Loucy (cell line): Measurements from ENCODE around the gene KCND1.

Experiments
- H2AFZ ChIP-seq: fragments of 200-600 bp; sonication (generic); 2 replicates; pipeline ENCODE4 v1.6.0; 2016; ENCODE audit warnings: antibody characterized with exemption, mild to moderate bottlenecking, low read length, moderate library complexity
- H3F3A ChIP-seq: fragments of 200-600 bp; 2 replicates; pipeline ENCODE4 v1.6.0; 2016; ENCODE audit warnings: antibody characterized with exemption, low read depth, mild to moderate bottlenecking
- H3K27me3 ChIP-seq: fragments of 200-600 bp; sonication (generic); 2 replicates; pipeline ENCODE4 v1.6.1; 2014; ENCODE audit warnings: low read length, mild to moderate bottlenecking; ENCODE audit not compliant: insufficient read depth, poor library complexity, severe bottlenecking
- H3K36me3 ChIP-seq: fragments of 200-600 bp; sonication (generic); 2 replicates; pipeline ENCODE4 v1.6.1; 2016; ENCODE audit warnings: low read length; ENCODE audit not compliant: insufficient read depth
- H3K4me1 ChIP-seq: fragments of 200-600 bp; sonication (generic); 2 replicates; pipeline ENCODE4 v1.5.1; 2014; ENCODE audit warnings: low read length, mild to moderate bottlenecking; ENCODE audit not compliant: insufficient read depth, poor library complexity, severe bottlenecking
- H3K4me2 ChIP-seq: fragments of 200-600 bp; sonication (generic); 2 replicates; pipeline ENCODE4 v1.6.0; 2014; ENCODE audit warnings: antibody characterized with exemption, low read length, low read depth, mild to moderate bottlenecking; ENCODE audit not compliant: poor library complexity, severe bottlenecking
- H3K4me3 ChIP-seq: fragments of 200-600 bp; sonication (generic); 2 replicates; pipeline ENCODE4 v1.5.1; 2014; ENCODE audit warnings: low read length, mild to moderate bottlenecking, mixed read lengths; ENCODE audit not compliant: poor library complexity, severe bottlenecking
- H3K79me2 ChIP-seq: fragments of 200-600 bp; sonication (generic); 2 replicates; pipeline ENCODE4 v1.6.1; 2014; ENCODE audit warnings: low read length; ENCODE audit not compliant: insufficient read depth
- H3K9ac ChIP-seq: fragments of 200-600 bp; sonication (generic); 2 replicates; pipeline ENCODE4 v1.6.0; 2014; ENCODE audit warnings: mild to moderate bottlenecking, low read depth, low read length, moderate library complexity; ENCODE audit not compliant: poor library complexity, severe bottlenecking
- H3K9me2 ChIP-seq: fragments of 200-600 bp; sonication (generic); replicated peaks from 2 replicates; pipeline ENCODE4 v1.6.1; 2016; ENCODE audit warnings: low read depth, low read length, mixed read lengths
- H3K9me3 ChIP-seq: fragments of 200-600 bp; sonication (generic); 2 replicates; pipeline ENCODE4 v1.6.1; 2014; ENCODE audit warnings: mild to moderate bottlenecking, antibody characterized with exemption, low read length, low read depth; ENCODE audit not compliant: insufficient read depth
- H4K20me1 ChIP-seq: fragments of 200-600 bp; sonication (generic); 2 replicates; pipeline ENCODE4 v1.6.0; 2014; ENCODE audit warnings: antibody characterized with exemption, low read length, mild to moderate bottlenecking; ENCODE audit not compliant: insufficient read depth, poor library complexity, severe bottlenecking
- EZH2phosphoT487 ChIP-seq: fragments of 200-600 bp; IDR thresholded peaks from 2 replicates; pipeline ENCODE4 v1.6.1; 2018; ENCODE audit warnings: antibody characterized with exemption, mild to moderate bottlenecking, moderate library complexity, borderline replicate concordance
- TF ChIP-seq, protein P1 (sequence below): fragments of 200-600 bp; sonication (generic); conservative IDR thresholded peaks from 2 replicates; pipeline ENCODE4 v1.5.1; 2014; ENCODE audit warnings: mild to moderate bottlenecking, antibody characterized with exemption, low read length

The KCND1 gene

DNA sequence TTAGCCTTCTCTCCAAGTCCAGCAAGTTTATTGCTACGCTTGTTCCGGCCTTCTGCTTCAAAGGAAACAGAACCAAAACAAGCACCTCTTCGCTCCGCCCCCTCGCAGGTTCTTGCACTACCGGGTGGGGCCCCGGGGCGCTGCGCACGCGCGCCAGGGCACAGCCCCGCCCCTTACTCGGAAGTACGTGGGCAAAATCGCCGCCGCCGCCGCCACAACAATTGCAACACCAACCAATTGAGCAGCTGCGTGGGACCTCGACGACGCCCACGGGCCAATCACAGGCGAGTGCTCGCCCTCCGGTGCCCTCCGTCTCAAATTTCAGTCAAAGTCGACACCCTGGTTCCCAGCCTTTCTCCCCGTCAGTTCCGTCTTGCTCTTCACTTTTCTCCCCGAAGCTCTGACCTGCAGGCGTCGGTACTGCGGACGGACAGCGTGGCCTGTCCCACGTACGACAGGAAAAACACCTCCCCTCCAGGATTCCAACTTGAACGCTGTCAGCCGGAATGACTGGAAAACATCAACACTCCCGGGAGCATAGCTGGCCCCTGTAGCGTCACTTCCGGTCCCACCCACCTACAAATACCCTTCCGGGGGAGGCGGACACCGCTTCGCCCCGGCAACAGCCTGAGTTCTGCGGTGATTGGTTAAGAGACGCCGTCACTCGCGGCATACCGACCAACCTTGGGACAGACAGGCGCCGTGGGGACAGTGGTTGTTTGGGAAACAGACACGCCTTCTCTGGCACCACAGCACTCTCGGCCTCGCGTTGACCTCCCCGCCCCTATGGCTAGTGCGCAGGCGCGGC lies 13.6 kb downstream of the KCND1 start:
- H3K9me3 ChIP-seq: no peaks in the 10 kb centered on the region
- H2AFZ ChIP-seq: peak overlapping the region; percentile 70
- peaks cover 41% of the 10 kb centered on the region for H3K79me2 ChIP-seq
- no peak for TF ChIP-seq EZH2phosphoT487
- TF ChIP-seq, protein P1, sequence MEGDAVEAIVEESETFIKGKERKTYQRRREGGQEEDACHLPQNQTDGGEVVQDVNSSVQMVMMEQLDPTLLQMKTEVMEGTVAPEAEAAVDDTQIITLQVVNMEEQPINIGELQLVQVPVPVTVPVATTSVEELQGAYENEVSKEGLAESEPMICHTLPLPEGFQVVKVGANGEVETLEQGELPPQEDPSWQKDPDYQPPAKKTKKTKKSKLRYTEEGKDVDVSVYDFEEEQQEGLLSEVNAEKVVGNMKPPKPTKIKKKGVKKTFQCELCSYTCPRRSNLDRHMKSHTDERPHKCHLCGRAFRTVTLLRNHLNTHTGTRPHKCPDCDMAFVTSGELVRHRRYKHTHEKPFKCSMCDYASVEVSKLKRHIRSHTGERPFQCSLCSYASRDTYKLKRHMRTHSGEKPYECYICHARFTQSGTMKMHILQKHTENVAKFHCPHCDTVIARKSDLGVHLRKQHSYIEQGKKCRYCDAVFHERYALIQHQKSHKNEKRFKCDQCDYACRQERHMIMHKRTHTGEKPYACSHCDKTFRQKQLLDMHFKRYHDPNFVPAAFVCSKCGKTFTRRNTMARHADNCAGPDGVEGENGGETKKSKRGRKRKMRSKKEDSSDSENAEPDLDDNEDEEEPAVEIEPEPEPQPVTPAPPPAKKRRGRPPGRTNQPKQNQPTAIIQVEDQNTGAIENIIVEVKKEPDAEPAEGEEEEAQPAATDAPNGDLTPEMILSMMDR: no peak
- H4K20me1 ChIP-seq: peaks cover 27% of the 10 kb centered on the region
- no peaks in the 10 kb centered on the region for H3K27me3 ChIP-seq
- H3K4me3 ChIP-seq: peak overlapping the region; percentile 79
- H3K4me1 ChIP-seq: peaks cover 23% of the 10 kb centered on the region
- H3K4me2 ChIP-seq: peak overlapping the region; percentile 95
- H3K9ac ChIP-seq: peak overlapping the region; percentile 83
- H3F3A ChIP-seq: no peaks in the 10 kb centered on the region
- no peaks in the 10 kb centered on the region for H3K36me3 ChIP-seq
- H3K9me2 ChIP-seq: no peaks in the 10 kb centered on the region

DNA sequence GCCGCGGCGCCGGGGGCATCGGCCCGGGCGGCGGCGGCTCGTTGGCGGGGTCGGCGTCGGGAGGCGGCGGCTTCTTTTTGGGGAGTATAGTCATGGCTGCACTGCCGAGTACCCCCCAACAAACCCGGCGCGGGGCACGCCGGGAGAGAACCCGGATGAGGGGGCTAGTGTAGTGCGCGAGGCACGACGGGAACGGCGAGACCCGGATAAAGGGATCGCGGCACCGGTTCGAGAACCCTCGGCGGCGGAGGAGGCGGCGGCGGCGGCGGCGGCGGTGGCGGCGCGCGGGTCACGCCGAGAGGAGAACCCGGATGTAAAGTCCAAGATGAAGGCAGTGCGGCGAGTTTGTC lies 14.2 kb downstream of the KCND1 start, which contains the start of gene OTUD5:
TSS of gene OTUD5 (minus strand) at position 131 of the 350 bp plus-strand sequence. CDS start at position 94, 37 bp downstream.
- no peaks in the 10 kb centered on the region for H3K36me3 ChIP-seq
- H3K9me2 ChIP-seq: no peaks in the 10 kb centered on the region
- H3K79me2 ChIP-seq: peaks cover 47% of the 10 kb centered on the region
- H3K9ac ChIP-seq: peak within 1 kb of the TSS; percentile 83
- peak within 1 kb of the TSS; percentile 95 for H3K4me2 ChIP-seq
- peaks cover 27% of the 10 kb centered on the region for H4K20me1 ChIP-seq
- peak within 1 kb of the TSS; percentile 79 for H3K4me3 ChIP-seq
- TF ChIP-seq, protein P1: no peak
- no peak for TF ChIP-seq EZH2phosphoT487
- peaks cover 23% of the 10 kb centered on the region for H3K4me1 ChIP-seq
- peak within 1 kb of the TSS; percentile 70 for H2AFZ ChIP-seq
- H3K27me3 ChIP-seq: no peaks in the 10 kb centered on the region
- no peaks in the 10 kb centered on the region for H3F3A ChIP-seq
- H3K9me3 ChIP-seq: no peaks in the 10 kb centered on the region

DNA sequence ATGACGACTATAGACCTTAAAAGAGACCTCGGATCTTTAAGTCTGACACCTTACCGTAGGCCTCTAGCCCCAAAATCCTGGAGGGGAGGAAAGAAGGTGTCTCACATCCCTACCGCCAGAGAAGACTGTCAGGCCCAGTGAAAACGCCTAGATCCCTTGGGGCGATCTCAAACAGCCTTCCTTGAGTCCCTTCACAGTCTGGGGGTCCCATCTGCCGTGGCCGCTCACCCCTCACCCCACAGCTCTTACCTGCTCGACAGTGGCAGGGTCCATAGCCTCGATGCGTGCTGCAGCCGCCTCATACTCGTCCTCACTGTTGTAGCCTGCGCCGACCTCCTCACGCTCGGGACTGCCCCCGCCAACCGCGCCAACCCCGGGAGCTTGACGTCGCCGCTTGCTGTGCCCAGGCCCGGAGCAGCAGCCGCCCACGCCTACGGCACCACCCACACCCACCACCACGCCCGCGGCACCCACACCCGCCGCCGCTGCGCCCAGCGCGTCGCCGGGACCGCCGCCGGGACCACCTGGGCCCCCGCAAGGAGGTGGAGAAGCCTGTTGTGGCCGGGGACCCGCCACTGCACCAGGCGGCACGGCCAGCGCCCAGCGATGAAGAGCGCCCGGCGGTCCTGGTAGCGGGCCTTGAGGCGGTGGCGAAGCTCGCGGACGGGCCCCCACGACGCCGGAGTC lies 14.8 kb downstream of the KCND1 start:
- H3K4me1 ChIP-seq: peaks cover 23% of the 10 kb centered on the region
- H4K20me1 ChIP-seq: peaks cover 27% of the 10 kb centered on the region
- no peaks in the 10 kb centered on the region for H3F3A ChIP-seq
- no peaks in the 10 kb centered on the region for H3K9me2 ChIP-seq
- no peaks in the 10 kb centered on the region for H3K9me3 ChIP-seq
- H3K27me3 ChIP-seq: no peaks in the 10 kb centered on the region
- peak overlapping the region; percentile 79 for H3K4me3 ChIP-seq
- peak overlapping the region; percentile 83 for H3K9ac ChIP-seq
- H2AFZ ChIP-seq: no peak overlapping the region
- TF ChIP-seq, protein P1: no peak
- TF ChIP-seq EZH2phosphoT487: no peak
- H3K79me2 ChIP-seq: peaks cover 53% of the 10 kb centered on the region
- peak overlapping the region; percentile 92 for H3K4me2 ChIP-seq
- no peaks in the 10 kb centered on the region for H3K36me3 ChIP-seq
